Measurements from ENCODE around the gene MAGEA2.
"Not testable (repeated sequence)": the region's sequence is repeated elsewhere in the genome, so short reads cannot be mapped to it uniquely, and the experiment has no call there.

Gene MAGEA2

DNA sequence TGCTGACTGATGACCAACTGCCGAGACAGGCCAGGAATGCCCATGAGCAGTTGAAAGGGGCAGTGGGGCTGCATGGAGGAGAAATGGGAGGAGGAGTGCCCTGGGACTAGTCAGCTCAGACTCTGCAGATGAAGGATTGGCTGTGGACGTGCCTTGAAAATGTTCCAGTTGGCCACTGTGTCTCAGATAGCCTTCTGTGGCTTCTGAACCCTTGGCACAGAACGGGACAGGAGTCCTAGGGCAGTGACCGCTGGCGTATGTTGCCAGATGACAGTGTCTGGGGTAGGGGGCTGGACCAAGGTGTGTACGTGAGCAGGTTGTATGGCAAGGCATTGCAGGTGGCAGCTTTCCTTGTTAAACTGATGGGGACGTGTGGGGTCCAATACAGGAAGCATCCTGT lies 47.1 kb downstream of the MAGEA2 start:
- not testable (repeated sequence) for DNase-seq

DNA sequence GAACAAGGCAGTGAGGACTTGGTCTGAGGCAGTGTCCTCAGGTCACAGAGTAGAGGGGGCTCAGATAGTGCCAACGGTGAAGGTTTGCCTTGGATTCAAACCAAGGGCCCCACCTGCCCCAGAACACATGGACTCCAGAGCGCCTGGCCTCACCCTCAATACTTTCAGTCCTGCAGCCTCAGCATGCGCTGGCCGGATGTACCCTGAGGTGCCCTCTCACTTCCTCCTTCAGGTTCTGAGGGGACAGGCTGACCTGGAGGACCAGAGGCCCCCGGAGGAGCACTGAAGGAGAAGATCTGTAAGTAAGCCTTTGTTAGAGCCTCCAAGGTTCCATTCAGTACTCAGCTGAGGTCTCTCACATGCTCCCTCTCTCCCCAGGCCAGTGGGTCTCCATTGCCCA lies 53.3 kb downstream of the MAGEA2 start:
- DNase-seq = not testable (repeated sequence)

Data from activated CD4-positive, alpha-beta T cell treated with anti-CD3 and anti-CD28 coated beads, Interleukin-2, Interleukin-6, amounts not matched to agents 100 ng/mL and 50 ng/mL, durations not matched to agents 16 hours and 8 hours (primary cell).